NOMO-1 treated with dmso at 0.1 percent for 144 hours (cell line): ENCODE data around the gene SDC4.

Source experiments
- DNase-seq: peaks from one replicate; lab custom pipeline; 2025; ENCODE audit not compliant: unreplicated experiment; lab: John Stamatoyannopoulos, UW

The SDC4 gene, protein sequence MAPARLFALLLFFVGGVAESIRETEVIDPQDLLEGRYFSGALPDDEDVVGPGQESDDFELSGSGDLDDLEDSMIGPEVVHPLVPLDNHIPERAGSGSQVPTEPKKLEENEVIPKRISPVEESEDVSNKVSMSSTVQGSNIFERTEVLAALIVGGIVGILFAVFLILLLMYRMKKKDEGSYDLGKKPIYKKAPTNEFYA

DNA sequence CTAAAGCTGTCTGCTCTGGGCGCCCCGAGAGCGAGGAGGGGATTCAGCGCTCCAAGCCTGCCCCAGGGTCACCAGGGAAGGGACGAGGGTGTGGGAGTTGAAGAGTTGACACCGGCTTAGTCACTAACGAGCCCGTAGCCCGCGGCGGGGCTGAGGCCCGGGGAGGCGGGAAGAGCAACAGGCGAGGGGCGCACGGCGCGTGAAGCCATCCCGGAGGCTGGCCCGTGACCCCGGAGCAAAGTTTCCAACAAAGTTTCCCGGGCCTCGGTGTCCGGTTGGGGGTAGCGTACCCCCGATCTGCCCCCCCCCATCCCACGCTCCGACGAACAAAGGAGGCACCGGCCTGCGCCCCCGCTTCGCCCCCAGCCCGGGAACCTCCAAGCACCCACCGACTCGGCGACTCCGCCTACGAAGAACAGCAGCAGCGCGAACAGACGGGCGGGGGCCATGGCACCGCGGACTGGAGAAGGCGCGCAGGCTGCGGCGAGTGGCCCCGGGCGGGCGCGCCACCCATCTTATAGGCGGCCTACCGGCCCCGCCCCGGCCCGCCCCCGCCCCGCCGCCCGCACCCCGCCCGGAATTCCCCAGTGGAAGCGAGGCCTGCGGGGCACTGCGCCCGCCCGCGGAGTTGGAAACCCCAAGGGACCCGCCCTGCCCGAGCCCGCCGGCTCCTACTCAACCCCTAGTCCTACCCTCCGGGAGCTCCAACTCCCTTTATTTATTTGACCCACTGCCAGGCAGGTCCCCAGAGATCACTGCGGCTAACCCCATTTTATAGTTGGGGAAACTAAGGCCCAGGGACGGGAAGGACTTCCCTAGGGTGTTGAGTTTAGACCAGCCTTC lies at the start of gene SDC4:
SDC4 (minus strand) TSS at position 489 of the 843 bp plus-strand sequence; CDS start at position 449, 40 bp downstream.
- no peak for DNase-seq

DNA sequence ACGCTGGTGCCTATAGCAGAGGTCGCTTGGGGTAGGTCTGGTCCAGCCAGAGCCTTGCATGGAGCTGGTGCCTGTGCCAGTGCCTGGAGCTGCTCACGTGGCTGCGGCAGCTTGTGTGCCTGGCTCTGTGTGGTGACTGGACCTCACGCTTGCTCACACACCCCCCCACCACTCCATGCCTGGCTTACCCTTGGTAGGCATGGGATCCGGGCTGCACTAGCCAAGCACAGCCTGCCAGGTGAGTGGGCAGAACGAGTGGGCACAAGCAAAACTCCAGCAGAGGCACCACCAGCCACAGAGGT lies 46.8 kb upstream of the SDC4 start:
- DNase-seq, result no peak

DNA sequence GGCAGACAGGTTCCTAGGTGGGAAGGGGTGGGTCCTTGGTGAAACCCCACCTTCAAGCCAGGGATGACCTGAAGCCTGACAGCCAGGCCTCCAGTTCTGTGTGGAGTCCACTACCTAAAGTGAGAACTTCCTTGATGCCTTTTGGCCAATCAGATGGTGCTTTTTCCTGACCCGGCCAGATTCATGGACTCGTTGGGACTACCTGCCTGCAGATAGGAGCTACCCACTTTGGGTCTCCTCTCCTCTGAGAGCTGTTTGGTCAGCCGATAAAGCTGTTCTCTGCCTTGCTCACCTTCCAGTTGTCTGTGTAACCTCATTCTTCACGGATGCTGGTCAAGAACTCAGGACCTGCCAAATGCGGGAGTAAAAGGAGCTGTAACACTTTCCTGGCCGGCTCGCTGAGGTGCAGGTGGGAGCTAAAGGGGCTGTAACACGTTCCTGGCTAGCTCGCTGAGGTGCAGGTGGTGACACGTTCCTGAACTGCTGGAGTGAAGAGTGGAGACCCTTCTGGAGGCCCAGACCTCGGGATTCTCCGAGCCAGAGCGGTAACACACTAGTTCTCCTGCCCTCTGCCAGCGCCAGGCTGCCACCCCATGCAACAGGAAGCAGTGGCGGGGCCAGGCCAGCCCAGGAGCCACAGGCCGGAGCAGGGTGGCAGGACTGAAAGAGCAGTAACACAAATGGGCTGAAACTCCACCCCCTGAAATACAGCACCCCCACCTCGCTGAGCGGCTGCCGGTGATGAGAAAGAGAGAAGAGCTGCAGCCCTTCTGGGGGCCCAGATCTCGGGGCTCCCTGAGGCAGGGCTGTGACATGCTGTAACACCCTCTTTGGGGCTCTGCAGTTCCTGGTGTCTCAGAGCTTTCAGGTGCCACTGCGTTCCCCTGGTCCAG lies 46.2 kb upstream of the SDC4 start:
- no peak for DNase-seq

DNA sequence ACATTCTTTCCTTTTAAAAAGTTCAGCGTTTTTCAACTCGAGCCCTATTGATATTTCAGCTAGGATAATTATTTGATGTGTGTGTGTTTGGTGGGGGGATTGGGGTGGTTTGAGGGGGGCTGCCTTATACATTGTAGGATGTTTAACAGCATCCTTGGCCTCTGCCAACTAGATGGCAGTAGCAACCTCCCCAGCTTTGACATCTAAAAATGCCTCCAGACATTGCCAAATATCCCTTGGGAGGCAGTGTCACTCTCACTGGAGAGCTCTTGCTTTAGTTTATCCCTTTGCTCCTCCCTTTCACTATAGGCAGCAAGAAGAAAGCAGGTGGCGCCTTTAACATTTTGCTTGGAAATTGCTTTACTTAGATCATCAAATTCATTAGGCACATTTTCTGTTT lies 44.5 kb upstream of the SDC4 start:
- DNase-seq, result no peak

DNA sequence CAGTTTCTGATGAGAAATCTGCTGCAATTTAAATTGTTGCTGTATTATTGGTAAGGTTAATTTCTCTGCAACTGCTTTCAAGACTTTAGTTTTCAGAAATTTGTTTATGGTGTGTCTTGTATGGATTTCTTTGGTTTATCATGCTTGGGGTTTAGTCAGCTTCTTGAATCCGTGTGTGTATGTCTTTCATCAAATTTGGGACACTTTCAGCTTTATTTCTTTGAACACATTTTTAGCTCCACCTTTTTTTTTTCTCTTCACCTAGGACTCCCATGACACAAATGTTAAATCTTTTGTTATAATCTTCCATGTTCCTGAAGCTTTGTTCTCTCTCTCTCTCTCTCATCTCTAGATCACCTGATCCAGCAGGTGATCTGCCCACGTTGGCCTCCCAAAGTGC lies 43.3 kb upstream of the SDC4 start:
- DNase-seq, result no peak

DNA sequence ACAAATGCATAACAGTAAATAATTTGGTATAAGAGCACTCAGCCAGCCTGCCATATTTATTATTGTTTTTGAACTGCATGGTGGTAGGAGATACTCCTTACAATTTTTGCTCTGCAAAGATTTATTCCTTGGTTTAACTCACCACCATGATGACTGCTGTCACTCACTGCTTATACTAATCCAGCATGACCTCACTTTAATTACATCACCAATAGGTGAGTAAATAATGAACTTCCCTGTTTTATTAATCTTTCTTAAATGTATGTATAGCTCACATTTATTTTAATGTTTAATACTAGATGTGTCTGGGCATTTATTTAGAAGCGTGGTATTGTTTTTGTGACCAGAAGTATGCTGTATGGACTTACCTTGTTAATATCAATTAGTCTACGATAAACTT lies 42.7 kb upstream of the SDC4 start:
- no peak for DNase-seq

- DNase-seq, result no peak
These were observed 39.0 kb upstream of the SDC4 start for GRCh38 chr20:45387274-45387673.

DNA sequence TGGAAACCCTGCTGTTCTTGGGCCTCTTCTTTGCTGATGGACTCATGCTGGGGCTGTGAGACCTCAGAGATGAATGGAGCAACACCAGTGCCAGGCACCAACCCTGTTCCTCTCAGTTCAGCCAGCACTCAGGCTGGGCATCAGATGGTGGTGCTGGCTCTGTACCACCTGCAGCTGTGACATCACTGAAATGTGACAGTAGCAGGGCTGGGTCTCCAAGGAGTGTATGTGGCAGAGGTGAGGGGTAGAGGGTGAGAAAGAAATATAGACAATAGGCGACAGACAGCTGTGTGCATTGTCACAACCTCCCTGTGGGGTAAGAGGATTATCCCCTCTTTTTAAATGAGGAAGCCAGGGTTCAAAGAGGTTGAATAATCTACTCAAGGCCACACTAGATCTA lies 30.0 kb upstream of the SDC4 start, which contains the start of gene TP53TG5:
TP53TG5 (minus strand) TSS at position 135 of the 400 bp plus-strand sequence; CDS start at position 46, 89 bp downstream.
- DNase-seq, result no peak

GRCh38 chr20:45377269-45377668 lies 29.0 kb upstream of the SDC4 start:
- no peak for DNase-seq

DNA sequence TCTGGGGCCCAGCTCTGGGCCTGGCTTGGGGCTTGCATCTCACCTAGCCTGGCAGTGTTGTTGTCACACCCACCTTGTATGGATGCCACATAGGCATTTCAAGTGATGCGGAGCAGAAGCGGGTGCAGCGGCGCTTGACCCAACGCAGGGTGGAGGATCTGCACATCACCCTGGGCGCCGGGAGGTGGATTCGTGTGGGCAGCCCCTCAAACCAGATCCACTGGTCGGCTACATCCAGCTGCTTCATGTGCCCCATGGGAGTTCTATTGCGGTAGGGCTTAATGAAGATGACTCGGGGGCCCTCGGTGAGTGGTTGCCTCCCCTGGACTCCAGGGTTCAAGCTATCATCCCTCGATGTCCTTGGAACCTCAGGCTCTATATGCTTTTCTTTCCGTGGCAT lies 26.7 kb upstream of the SDC4 start:
- DNase-seq, result no peak

GRCh38 chr20:45374101-45374467 lies 25.9 kb upstream of the SDC4 start:
- DNase-seq, result no peak

GRCh38 chr20:45373353-45374100 lies 25.3 kb upstream of the SDC4 start:
- peak; percentile 80 for DNase-seq

DNA sequence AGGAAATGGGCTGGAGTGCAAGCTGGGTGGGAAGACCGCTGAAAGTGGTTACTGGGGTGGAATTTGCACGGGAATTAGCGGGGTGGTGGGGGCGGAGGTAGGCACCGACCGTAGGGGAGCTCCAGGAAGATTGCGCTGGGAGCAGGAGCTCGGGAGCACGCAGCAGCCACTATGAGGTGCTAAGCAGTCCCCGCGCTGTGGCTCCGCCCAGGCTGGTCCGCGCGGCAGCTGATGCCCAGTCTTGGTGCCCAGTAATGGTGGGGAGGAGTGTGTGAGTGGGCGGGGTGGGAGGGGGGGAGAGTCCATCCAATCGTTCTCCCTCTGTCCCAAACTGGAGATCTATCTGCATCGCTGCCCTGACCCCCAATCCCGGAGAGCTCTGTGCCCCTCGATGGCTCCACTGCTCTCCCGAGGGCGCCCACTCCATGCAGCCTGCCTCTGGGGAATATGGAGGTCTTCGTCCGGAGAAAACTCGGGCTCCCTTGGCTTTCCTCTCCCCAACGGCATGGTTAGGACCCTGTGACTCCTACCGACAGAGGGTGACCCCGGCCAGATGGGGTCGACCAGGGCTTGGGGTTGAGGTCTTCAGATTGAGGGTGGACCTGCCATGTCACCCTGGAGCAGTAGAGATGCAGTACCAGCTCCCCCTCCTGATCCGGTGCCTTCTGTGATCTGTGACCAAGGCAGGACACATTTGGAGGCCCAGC lies 24.6 kb upstream of the SDC4 start:
- DNase-seq, result no peak

DNA sequence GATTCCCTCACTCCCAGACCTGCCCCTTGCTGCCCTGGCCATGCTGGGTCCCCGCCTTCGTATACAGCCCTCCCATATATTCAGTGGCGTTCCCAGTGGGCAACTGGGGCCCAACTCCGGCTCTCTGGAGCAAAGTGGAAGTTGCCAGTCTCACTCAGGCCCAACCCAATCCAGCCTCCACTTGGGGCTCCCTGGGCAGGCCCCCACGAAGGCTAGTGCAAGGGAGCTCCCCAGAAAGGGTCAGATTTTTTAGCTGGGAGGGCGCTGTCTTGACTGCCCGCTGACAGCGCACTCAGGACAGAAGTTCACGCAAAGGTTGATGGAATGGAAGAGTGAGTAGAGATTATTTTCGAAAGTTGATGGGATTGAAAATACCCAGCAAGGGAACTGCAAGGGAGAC lies 24.0 kb upstream of the SDC4 start:
- no peak for DNase-seq

DNA sequence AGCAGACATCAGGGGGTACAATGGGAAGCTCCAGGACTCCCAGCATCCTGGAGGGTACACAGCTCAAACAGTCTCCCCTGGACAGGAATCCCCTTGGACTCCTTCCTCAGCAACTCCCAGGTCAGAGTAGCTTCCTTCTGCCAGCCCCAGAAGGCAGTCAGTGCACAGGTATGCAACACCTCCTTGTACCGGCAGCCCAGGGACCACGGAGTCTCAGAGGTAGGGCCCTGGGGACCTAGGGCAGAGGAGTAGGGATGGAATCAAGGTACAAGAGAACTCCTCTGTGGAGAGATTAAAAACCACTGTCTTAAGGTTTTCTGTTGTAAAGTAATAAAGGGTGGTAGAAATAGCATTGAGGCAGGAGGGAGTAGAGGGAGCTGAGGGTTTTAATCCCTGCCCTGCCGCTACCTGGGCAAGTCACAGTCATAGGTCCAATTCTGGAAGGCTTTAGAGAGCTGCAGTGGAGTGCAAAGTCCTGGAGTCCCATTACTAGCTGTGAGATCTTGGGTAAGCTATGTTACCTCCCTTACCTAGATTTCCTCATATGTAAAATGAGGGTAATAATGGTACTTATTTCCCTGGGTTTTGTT lies 22.4 kb upstream of the SDC4 start:
- no peak for DNase-seq

DNA sequence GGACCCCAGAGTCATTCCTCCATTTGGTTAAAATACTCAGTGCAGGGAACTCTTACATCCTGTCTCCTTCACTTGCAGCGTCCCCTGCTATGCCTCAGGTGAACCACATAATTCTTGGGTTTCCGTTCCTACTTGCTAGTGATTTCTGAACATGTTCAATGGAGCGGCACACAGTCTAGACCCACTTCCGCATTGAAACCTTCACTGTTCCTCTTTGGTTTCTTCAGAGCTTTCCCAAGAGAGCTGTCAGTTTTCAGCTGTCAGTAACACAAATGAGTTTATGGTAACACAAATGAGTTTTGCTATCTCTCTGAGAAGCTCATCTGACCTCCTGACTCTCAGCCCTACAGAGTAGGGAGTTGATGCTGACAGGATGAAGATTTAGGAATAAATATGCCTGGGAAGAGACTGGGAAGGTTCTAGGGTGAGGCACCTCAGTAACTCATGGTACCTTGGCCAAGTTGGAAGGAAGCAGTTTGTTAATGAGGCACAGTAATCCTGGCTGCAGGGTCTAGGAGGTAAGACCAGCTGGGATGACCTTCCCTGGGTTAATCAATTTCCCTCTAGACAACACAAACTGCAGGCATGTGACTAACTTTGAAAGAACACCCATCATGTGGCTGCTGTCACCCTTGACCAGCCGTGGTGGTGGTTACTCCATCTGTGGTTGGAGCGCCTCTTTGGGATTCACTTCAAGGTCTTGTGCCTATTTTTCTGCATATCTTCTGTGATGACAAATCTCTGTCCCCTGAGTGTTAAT lies 20.2 kb upstream of the SDC4 start:
- DNase-seq, result peak; percentile 89

DNA sequence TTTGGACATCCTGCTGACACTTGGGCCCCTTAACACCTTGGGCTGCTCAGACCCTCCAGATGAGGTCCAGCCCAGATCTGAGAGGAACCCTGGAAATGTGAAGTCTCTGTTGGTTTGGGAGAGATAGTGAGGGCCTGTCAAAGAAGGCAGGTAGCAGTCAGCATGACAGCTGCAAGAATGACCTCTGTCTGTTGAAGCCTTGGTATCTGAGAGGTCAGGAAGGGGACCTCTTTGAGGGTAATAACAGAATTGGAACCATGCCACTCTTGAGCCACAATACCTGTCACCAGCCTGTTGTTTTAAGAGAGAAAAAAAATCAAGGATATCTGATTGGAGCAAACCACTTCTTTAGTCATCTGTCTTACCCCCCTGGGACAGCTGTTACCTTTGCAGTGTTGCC lies 18.9 kb upstream of the SDC4 start:
- DNase-seq, result no peak

DNA sequence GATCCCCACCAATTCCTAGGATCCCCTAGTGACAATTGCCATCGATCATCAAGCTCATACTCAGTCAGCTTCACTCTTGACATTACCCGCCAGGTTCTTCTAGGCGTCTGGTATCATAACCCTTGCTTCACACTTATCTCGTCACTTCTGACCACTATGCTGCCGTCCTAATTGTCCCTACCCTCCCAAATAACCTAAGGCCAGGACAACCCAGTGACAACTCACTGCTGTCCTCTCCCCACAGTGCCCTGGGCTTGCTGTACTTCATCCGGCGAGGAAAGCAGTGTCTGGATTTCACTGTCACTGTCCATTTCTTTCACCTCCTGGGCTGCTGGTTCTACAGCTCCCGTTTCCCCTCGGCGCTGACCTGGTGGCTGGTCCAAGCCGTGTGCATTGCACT lies 18.4 kb upstream of the SDC4 start:
- DNase-seq, result no peak

DNA sequence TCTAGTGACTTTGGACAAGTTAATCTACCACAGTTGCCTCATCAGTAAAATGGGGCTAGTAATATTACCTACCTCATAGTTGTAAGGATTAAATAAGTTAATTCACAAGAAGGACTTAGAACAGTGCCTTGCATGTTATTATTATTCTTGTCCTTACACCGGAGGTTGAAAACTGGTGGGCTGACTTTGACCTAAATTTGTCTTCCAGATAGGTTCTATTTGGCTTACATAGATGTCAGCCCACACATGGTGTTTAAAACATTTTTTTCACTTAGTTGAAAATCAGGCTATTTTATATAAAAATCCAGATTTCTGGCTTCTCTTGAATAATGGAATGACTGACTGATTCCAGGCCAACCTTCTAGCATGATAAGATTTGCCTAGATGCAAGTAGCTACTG lies 18.0 kb upstream of the SDC4 start:
- DNase-seq, result no peak
